ENCODE results near the gene SYT1. TPM values are rescaled to one million over a fixed set of nuclear protein-coding genes. Genes with fewer than 3 reads are reported as not detected.

SYT1 gene
- total and polyA plus RNA-seq, 2 experiments from 2014 or later = 48.7 to 51.7 TPM

- Histone ChIP-seq H3K4me3 (no peak overlapping the region), H3K36me3 (ENCODE audit: insufficient read depth) (no peaks in the 10 kb centered on the region), H3K4me2 (no peak overlapping the region), H4K20me1 (replicated peaks; ENCODE audit: insufficient read depth) (no peaks in the 10 kb centered on the region), H3K27me3 (ENCODE audit: insufficient read depth) (no peaks in the 10 kb centered on the region), H3K4me1 (ENCODE audit: insufficient read depth) (peaks cover 1% of the 10 kb centered on the region; the same call in 1 of the 2 replicates), H3K27ac (ENCODE audit: low read depth) (no peak overlapping the region), H3K9me2 (ENCODE audit: insufficient read depth) (no peaks in the 10 kb centered on the region), H3K79me2 (replicated peaks; ENCODE audit: insufficient read depth) (no peaks in the 10 kb centered on the region), H3F3A (replicated peaks; ENCODE audit: low read depth) (no peaks in the 10 kb centered on the region), H2AFZ (no peak overlapping the region)
- no peaks in the 10 kb centered on the region for H3K9me3 Mint-ChIP-seq
- H3K4me3 Mint-ChIP-seq = no peak overlapping the region
- no peak for DNase-seq (ENCODE audit: low spot score)
- H3K27ac Mint-ChIP-seq = no peak overlapping the region
- TF ChIP-seq EZH2 (IDR thresholded peaks at IDR 0.05; ENCODE audit: low read depth, unreplicated experiment) = no peak
- TF ChIP-seq ZNF462 (CRISPR knock-in tag; IDR thresholded peaks at IDR 0.05) = no peak
- TF ChIP-seq STAT1 (IDR thresholded peaks at IDR 0.05; ENCODE audit: unreplicated experiment) = no peak
- TF ChIP-seq NANOG (IDR thresholded peaks at IDR 0.05; ENCODE audit: borderline replicate concordance) = no peak
- TF ChIP-seq ZNF114 (CRISPR knock-in tag; IDR thresholded peaks at IDR 0.05) = no peak
- no peak for TF ChIP-seq POLR2AphosphoS5 (IDR thresholded peaks at IDR 0.05; ENCODE audit: low read depth)
- TF ChIP-seq JUNB (IDR thresholded peaks at IDR 0.05; ENCODE audit: unreplicated experiment) = no peak
- no peak for TF ChIP-seq CTCF (conservative IDR thresholded peaks at IDR 0.05; ENCODE audit: low read depth in 2 of 2)
- no peak for TF ChIP-seq CREB1 (CRISPR knock-in tag; IDR thresholded peaks at IDR 0.05; ENCODE audit: low read depth)
- no peak for TF ChIP-seq ZNF331 (CRISPR knock-in tag; IDR thresholded peaks at IDR 0.05; ENCODE audit: low read depth)
- TF ChIP-seq REST (IDR thresholded peaks at IDR 0.05; ENCODE audit: unreplicated experiment) = no peak
- TF ChIP-seq EZH2phosphoT487 (IDR thresholded peaks at IDR 0.05; ENCODE audit: unreplicated experiment) = no peak
- TF ChIP-seq, protein P1, sequence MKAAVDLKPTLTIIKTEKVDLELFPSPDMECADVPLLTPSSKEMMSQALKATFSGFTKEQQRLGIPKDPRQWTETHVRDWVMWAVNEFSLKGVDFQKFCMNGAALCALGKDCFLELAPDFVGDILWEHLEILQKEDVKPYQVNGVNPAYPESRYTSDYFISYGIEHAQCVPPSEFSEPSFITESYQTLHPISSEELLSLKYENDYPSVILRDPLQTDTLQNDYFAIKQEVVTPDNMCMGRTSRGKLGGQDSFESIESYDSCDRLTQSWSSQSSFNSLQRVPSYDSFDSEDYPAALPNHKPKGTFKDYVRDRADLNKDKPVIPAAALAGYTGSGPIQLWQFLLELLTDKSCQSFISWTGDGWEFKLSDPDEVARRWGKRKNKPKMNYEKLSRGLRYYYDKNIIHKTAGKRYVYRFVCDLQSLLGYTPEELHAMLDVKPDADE (IDR thresholded peaks at IDR 0.05) = no peak
- peaks cover 1% of the 10 kb centered on the region for H3K27me3 Mint-ChIP-seq (ENCODE audit: insufficient read depth, low read depth, poor library complexity)
- H3K36me3 Mint-ChIP-seq (ENCODE audit: low read depth) = no peaks in the 10 kb centered on the region
- no peak for ATAC-seq
- H3K4me1 Mint-ChIP-seq = peaks cover 19% of the 10 kb centered on the region
Measured at GRCh38 chr12:79426121-79426520, 561.5 kb downstream of the SYT1 start.
